OCI-LY1 (cell line): ENCODE results near the gene ATP13A5.

Experiments used
- EZH2 ChIP-seq: fragments of 200-600 bp; sonication (generic), shearing (Covaris generic); IDR thresholded peaks from 2 replicates; pipeline ENCODE4 v1.8.0; 2017; ENCODE audit warnings: borderline replicate concordance, mixed run types, mild to moderate bottlenecking, antibody characterized with exemption, low read length, moderate library complexity, mixed read lengths
- TF ChIP-seq, protein P1 (sequence below): fragments of 200-600 bp; sonication (generic), shearing (Covaris generic); IDR thresholded peaks from 2 replicates; pipeline ENCODE4 v1.5.1; 2017; ENCODE audit warnings: mild to moderate bottlenecking, antibody characterized with exemption, low read length, moderate library complexity, mixed read lengths

DNA sequence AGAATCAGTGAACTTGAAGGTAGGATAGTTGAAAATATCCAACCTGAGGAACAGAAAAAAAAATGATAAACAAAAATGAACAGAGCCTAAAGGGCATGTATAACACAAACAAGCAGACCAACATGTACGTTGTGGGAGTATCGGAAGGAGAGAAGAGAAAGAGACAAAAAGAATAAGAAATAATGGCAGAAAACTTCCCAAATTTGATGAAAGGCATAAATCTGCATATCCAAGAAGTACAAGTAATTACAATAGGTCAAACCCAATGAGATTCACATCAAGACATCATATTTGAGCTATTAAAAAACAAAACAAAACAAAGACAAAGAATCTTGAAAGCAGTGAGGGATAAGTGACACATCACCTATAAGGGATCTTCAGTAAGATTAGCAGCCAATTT, 38.1 kb upstream of the ATP13A5 start:
- TF ChIP-seq, protein P1, sequence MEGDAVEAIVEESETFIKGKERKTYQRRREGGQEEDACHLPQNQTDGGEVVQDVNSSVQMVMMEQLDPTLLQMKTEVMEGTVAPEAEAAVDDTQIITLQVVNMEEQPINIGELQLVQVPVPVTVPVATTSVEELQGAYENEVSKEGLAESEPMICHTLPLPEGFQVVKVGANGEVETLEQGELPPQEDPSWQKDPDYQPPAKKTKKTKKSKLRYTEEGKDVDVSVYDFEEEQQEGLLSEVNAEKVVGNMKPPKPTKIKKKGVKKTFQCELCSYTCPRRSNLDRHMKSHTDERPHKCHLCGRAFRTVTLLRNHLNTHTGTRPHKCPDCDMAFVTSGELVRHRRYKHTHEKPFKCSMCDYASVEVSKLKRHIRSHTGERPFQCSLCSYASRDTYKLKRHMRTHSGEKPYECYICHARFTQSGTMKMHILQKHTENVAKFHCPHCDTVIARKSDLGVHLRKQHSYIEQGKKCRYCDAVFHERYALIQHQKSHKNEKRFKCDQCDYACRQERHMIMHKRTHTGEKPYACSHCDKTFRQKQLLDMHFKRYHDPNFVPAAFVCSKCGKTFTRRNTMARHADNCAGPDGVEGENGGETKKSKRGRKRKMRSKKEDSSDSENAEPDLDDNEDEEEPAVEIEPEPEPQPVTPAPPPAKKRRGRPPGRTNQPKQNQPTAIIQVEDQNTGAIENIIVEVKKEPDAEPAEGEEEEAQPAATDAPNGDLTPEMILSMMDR: no peak
- no peak for TF ChIP-seq EZH2
